Chondrocyte (in vitro differentiated cells): ENCODE measurements around the gene UTP25. TPM values are rescaled to one million over a fixed set of nuclear protein-coding genes. Genes with fewer than 3 reads are reported as not detected.
"Not testable (repeated sequence)": the region's sequence is repeated elsewhere in the genome, so short reads cannot be mapped to it uniquely, and the experiment has no call there.

Experiments used
- DNase-seq: peaks from one replicate; pipeline ENCODE4 v3.0.0; 2021; ENCODE audit warnings: mixed read lengths, low spot score
- H3K27ac Mint-ChIP-seq: one replicate; pipeline ENCODE4 v1.8.0; 2021; ENCODE audit warnings: mild to moderate bottlenecking, moderate library complexity, mixed read lengths; ENCODE audit not compliant: unreplicated experiment
- H3K27me3 Mint-ChIP-seq: 2 replicates; pipeline ENCODE4 v1.8.0; 2021; ENCODE audit warnings: low read depth, mixed read lengths
- H3K36me3 Mint-ChIP-seq: 2 replicates; pipeline ENCODE4 v1.8.0; 2021; ENCODE audit warnings: low read depth, mixed read lengths
- H3K4me1 Mint-ChIP-seq: 2 replicates; pipeline ENCODE4 v1.8.0; 2021; ENCODE audit warnings: low read depth, mild to moderate bottlenecking, mixed read lengths
- H3K4me3 Mint-ChIP-seq: one replicate; pipeline ENCODE4 v1.8.0; 2021; ENCODE audit warnings: mild to moderate bottlenecking, moderate library complexity, mixed read lengths; ENCODE audit not compliant: unreplicated experiment
- H3K9me3 Mint-ChIP-seq: 2 replicates; pipeline ENCODE4 v1.8.0; 2021; ENCODE audit warnings: low read depth, mixed read lengths
- total RNA-seq: library from RNA; stranded (reverse); gene quantifications from 3 replicates; pipeline ENCODE4 v1.2.1, GENCODE V29; 2021
- TF ChIP-seq, protein P1 (sequence below): fragments of 200-600 bp; sonication (generic); IDR thresholded peaks from 2 replicates; pipeline ENCODE4 v1.5.0; 2021; ENCODE audit warnings: antibody characterized with exemption, mild to moderate bottlenecking, moderate library complexity

The UTP25 gene
- total RNA-seq, 1 donor from 2014 or later, result 6.4 TPM

DNA sequence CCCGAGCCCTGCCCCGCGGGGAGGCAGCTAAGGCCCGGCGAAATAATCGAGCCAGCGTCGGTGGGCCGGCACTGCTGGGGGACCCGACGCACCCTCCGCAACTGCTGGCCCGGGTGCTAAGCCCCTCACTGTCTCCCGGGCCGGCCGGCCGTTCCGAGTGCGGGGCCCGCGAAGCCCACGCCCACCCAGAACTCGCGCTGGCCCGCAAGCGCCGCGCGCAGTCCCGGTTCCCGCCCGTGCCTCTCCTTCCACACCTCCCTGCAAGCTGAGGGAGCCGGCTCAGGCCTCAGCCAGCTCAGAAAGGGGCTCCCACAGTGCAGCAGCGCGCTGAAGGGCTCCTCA lies 61.3 kb downstream of the UTP25 start:
- no peak for DNase-seq
- TF ChIP-seq, protein P1, sequence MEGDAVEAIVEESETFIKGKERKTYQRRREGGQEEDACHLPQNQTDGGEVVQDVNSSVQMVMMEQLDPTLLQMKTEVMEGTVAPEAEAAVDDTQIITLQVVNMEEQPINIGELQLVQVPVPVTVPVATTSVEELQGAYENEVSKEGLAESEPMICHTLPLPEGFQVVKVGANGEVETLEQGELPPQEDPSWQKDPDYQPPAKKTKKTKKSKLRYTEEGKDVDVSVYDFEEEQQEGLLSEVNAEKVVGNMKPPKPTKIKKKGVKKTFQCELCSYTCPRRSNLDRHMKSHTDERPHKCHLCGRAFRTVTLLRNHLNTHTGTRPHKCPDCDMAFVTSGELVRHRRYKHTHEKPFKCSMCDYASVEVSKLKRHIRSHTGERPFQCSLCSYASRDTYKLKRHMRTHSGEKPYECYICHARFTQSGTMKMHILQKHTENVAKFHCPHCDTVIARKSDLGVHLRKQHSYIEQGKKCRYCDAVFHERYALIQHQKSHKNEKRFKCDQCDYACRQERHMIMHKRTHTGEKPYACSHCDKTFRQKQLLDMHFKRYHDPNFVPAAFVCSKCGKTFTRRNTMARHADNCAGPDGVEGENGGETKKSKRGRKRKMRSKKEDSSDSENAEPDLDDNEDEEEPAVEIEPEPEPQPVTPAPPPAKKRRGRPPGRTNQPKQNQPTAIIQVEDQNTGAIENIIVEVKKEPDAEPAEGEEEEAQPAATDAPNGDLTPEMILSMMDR, result no peak
- H3K27me3 Mint-ChIP-seq, result no peaks in the 10 kb centered on the region
- H3K4me3 Mint-ChIP-seq, result no peak overlapping the region
- peaks cover 29% of the 10 kb centered on the region for H3K4me1 Mint-ChIP-seq
- no peaks in the 10 kb centered on the region for H3K9me3 Mint-ChIP-seq
- H3K27ac Mint-ChIP-seq, result no peak overlapping the region
- H3K36me3 Mint-ChIP-seq, result no peaks in the 10 kb centered on the region

DNA sequence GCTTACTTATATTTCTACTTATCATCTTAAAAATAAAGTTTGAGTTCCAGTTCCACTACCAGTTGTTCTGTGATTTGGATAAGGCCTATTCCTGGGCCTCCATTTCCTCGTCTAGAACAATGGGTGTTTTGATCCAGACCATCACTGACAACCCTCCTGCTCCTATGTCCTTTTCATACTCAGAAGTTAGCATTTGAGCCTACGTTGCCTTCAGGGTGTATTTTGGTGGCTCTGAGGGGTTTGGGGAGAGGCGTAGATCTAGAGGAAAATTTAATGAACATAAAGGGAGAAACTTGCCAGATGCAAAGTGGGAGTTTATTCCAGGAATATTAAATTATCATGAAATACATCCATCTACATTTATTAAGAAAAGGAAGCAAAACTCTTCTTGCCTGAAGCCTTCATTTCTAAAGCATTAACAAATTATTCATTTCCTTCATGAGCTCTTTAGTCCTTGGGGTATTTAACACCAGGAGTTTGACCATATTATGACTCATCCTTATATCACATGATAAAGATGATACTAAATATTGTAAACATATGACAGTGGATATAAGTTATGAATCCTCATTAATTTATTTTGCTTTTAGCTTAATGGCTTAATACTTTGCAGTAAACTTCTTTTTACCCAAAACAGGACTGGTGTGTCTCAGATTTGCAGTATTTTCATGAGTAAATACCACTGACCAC lies 63.0 kb downstream of the UTP25 start:
- no peaks in the 10 kb centered on the region for H3K27me3 Mint-ChIP-seq
- no peaks in the 10 kb centered on the region for H3K36me3 Mint-ChIP-seq
- no peak overlapping the region for H3K4me3 Mint-ChIP-seq
- DNase-seq, result no peak
- H3K4me1 Mint-ChIP-seq, result peaks cover 16% of the 10 kb centered on the region
- TF ChIP-seq, protein P1, result no peak
- no peaks in the 10 kb centered on the region for H3K9me3 Mint-ChIP-seq
- no peak overlapping the region for H3K27ac Mint-ChIP-seq

DNA sequence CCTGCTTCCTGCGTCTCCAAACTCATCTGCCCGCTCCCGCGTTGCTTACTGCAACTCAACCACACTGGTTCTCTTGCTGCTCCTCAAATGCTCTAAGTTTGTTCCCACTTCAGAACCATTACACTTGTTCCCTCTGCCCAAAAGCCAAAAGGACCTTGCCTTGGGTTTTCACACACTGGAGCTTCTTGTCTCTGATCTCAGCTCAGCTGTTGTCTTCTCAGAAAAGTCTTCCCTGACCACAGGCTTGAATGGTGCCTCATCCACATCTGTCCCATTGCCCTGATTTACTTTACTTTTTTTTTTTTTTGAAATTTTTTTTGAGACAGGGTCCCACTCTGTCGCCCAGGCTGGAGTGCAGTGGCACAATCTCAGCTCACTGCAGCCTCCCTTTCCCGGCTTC lies 66.0 kb downstream of the UTP25 start:
- H3K4me1 Mint-ChIP-seq, result peaks cover 14% of the 10 kb centered on the region
- no peaks in the 10 kb centered on the region for H3K36me3 Mint-ChIP-seq
- no peak overlapping the region for H3K27ac Mint-ChIP-seq
- H3K4me3 Mint-ChIP-seq, result no peak overlapping the region
- DNase-seq, result no peak
- H3K27me3 Mint-ChIP-seq, result no peaks in the 10 kb centered on the region
- TF ChIP-seq, protein P1, result no peak
- H3K9me3 Mint-ChIP-seq, result no peaks in the 10 kb centered on the region

DNA sequence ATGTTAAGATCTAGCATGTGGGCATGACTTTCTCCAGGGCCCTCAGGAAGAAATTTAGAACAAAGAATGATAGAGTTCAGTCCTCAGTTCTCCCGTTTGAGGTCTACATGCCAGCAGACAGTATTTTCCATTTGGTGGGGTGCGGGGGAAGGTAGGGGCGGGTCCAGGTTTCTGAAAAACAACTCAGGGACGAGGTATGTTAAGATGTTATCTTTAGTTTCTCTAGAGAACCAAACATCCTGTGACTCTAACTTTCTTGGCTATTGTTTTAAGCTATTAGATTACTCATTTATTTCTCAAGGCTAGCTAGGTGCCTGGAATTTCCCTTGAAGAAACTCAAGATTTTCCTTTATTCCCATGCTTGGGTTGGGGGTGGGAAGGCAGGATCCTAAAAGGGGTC lies 67.9 kb downstream of the UTP25 start:
- Mint-ChIP-seq H3K9me3 (no peaks in the 10 kb centered on the region), H3K27me3 (no peaks in the 10 kb centered on the region), H3K4me1 (peaks cover 12% of the 10 kb centered on the region), H3K27ac (no peak overlapping the region), H3K36me3 (no peaks in the 10 kb centered on the region), H3K4me3 (no peak overlapping the region)
- TF ChIP-seq, protein P1, result no peak
- no peak for DNase-seq

DNA sequence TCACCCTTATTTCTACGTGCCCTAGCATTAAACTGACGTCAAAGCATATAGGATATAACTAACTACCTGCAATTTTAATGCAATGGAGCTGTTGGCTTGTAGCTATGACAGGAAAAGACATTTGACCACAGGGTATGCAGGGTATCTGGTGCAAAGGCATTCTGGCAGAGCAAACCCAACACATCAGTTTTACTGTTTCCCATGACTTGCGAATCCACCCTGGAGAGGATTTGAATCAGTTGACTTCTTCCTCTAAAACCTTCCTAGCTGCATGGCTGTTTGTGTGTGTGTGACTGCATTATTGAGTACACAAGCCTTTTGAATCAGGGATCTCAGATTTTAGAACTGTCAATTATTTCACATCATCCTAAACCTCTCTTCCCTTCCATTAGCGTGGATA lies 68.6 kb downstream of the UTP25 start:
- Mint-ChIP-seq H3K9me3 (no peaks in the 10 kb centered on the region), H3K27me3 (no peaks in the 10 kb centered on the region), H3K36me3 (no peaks in the 10 kb centered on the region), H3K4me1 (peaks cover 9% of the 10 kb centered on the region), H3K27ac (no peak overlapping the region), H3K4me3 (no peak overlapping the region)
- DNase-seq, result no peak
- TF ChIP-seq, protein P1, result no peak

DNA sequence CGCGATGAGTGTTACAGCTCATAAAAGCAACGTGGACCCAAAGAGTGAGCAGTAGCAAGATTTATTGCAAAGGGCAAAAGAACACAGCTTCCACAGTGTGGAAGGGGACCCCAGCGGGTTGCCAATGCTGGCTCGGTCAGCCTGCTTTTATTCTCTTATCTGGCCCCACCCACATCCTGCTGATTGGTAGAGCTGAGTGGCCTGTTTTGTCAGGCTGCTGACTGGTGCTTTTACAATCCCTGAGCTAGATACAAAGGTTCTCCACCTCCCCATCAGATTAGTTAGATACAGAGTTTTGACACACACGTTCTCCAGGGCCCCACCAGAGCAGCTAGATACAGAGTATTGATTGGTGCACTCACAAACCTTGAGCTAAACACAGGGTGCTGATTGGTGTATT lies 70.5 kb downstream of the UTP25 start:
- not testable (repeated sequence) for H3K27me3 Mint-ChIP-seq, H3K36me3 Mint-ChIP-seq, H3K4me1 Mint-ChIP-seq, H3K9me3 Mint-ChIP-seq, DNase-seq, H3K4me3 Mint-ChIP-seq, H3K27ac Mint-ChIP-seq

DNA sequence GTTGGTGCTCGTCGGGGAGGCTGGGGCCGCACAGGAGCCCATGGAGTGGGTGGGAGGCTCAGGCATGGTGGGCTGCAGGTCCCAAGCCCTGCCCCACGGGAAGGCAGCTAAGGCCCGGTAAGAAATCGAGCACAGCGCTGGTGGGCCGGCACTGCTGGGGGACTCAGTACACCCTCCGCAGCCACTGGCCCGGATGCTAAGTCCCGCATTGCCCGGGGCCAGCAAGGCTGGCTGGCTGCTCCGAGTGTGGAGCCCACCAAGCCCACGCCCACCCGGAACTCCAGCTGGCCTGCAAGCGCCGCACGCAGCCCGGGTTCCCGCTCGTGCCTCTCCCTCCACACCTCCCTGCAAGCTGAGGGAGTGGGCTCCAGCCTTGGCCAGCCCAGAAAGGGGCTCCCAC lies 71.1 kb downstream of the UTP25 start:
- H3K27me3 Mint-ChIP-seq, H3K27ac Mint-ChIP-seq, H3K36me3 Mint-ChIP-seq, H3K9me3 Mint-ChIP-seq, H3K4me3 Mint-ChIP-seq, H3K4me1 Mint-ChIP-seq, DNase-seq: not testable (repeated sequence)
